Neuron (in vitro differentiated cells): ENCODE results near the gene AGRN.
A peak's percentile ranks its signal among the peaks of the same experiment; 100 is the strongest.
"Not testable (repeated sequence)": the region's sequence is repeated elsewhere in the genome, so short reads cannot be mapped to it uniquely, and the experiment has no call there.

Experiments used
- H2AFZ ChIP-seq: one replicate; pipeline ENCODE4 v1.6.1; 2013; ENCODE audit warnings: low read depth, mild to moderate bottlenecking, inconsistent platforms, low read length, moderate library complexity
- H3K27me3 ChIP-seq: one replicate; pipeline ENCODE4 v1.6.1; 2013; ENCODE audit warnings: low read length; ENCODE audit not compliant: insufficient read depth
- H3K36me3 ChIP-seq: one replicate; pipeline ENCODE4 v1.6.1; 2013; ENCODE audit warnings: low read length; ENCODE audit not compliant: insufficient read depth
- H3K4me1 ChIP-seq: one replicate; pipeline ENCODE4 v1.6.1; 2013; ENCODE audit warnings: low read length; ENCODE audit not compliant: insufficient read depth
- H3K4me3 ChIP-seq: 2 replicates; pipeline ENCODE4 v1.5.1; 2013; ENCODE audit warnings: mild to moderate bottlenecking, low read length, moderate library complexity
- H3K9me3 ChIP-seq: one replicate; pipeline ENCODE4 v1.6.1; 2013; ENCODE audit warnings: low read length

The AGRN gene

DNA sequence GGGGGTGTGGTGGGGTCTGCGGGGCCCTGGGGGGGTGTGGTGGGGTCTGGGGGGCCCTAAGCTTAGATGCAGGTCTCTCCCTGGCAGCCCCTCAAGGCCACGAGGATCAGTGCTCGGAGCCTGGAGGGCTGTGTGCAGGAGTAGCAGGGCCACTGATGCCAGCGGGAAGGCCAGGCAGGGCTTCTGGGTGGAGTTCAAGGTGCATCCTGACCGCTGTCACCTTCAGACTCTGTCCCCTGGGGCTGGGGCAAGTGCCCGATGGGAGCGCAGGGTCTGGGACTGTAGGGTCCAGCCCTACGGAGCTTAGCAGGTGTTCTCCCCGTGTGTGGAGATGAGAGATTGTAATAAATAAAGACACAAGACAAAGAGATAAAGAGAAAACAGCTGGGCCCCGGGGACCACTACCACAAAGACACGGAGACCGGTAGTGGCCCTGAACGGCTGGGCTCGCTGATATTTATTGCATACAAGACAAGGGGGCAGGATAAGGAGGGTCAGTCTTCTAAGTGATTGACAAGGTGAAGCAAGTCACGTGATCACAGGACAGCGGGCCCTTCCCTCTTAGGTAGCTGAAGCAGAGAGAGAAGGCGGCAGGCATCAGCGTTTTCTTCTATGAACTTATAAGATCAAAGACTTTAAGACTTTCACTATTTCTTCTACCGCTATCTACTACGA, 45.5 kb downstream of the AGRN start:
- Histone ChIP-seq H3K4me1 (peaks cover 35% of the 10 kb centered on the region), H3K9me3 (no peaks in the 10 kb centered on the region), H3K4me3 (no peak overlapping the region), H3K27me3 (peaks cover 43% of the 10 kb centered on the region), H3K36me3 (no peaks in the 10 kb centered on the region), H2AFZ (no peak overlapping the region)

DNA sequence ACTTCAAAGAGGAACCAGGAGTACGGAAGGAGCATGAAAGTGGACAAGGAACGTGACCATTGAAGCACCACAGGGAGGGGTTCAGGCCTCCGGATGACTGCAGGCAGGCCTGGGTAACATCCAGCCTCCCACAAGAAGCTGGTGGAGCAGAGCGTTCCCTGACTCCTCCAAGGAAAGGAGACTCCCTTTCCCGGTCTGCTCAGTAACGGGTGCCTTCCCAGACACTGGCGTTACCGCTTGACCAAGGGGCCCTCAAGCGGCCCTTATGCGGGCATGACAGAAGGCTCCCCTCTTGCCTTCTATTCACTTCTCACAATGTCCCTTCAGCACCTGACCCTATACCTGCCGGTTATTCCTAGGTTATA, 46.0 kb downstream of the AGRN start:
- not testable (repeated sequence) for H3K36me3 ChIP-seq, H3K9me3 ChIP-seq, H3K4me3 ChIP-seq, H2AFZ ChIP-seq
- H3K4me1 ChIP-seq = peaks cover 39% of the 10 kb centered on the region
- H3K27me3 ChIP-seq = peaks cover 45% of the 10 kb centered on the region

GRCh38 chr1:1066403-1067283, 46.7 kb downstream of the AGRN start:
- Histone ChIP-seq H3K4me3 (no peak overlapping the region), H3K27me3 (peaks cover 44% of the 10 kb centered on the region), H2AFZ (no peak overlapping the region), H3K4me1 (peaks cover 41% of the 10 kb centered on the region), H3K36me3 (no peaks in the 10 kb centered on the region), H3K9me3 (no peaks in the 10 kb centered on the region)

DNA sequence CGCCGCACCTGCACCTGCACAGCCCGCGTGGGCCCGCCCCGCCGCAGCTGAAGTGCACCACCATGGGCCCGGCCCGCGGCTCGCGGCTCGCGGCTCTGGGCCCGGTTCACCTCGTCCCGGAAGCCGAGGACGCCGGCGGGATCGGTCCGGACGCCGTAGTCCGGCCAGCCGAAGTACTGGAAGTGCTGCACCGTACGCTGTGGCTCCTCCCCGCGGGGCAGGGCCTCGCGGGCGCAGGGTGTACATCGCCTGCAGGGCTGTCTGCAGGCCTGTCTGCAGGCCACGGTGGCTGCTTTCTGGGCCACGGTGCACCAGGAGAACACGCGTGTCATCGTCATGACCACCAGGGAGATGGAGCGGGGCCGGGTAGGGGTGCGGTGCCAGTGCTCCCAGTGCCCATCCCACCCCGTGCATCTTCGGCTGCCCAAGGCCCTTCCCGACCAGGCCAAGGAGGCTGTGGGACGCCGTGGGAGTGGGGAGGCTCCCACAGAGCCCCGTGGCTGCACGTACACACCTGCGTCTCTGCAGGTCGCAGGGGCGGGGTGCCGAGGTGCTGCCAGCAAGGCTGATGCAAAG, 47.5 kb downstream of the AGRN start:
- peaks cover 38% of the 10 kb centered on the region for H3K4me1 ChIP-seq
- peaks cover 47% of the 10 kb centered on the region for H3K27me3 ChIP-seq
- H3K4me3 ChIP-seq = no peak overlapping the region
- H3K36me3 ChIP-seq = no peaks in the 10 kb centered on the region
- no peak overlapping the region for H2AFZ ChIP-seq
- no peaks in the 10 kb centered on the region for H3K9me3 ChIP-seq

GRCh38 chr1:1067860-1068516, 48.1 kb downstream of the AGRN start:
- Histone ChIP-seq H3K27me3 (peaks cover 48% of the 10 kb centered on the region), H2AFZ (no peak overlapping the region), H3K9me3 (no peaks in the 10 kb centered on the region), H3K36me3 (no peaks in the 10 kb centered on the region), H3K4me3 (no peak overlapping the region), H3K4me1 (peaks cover 32% of the 10 kb centered on the region)

DNA sequence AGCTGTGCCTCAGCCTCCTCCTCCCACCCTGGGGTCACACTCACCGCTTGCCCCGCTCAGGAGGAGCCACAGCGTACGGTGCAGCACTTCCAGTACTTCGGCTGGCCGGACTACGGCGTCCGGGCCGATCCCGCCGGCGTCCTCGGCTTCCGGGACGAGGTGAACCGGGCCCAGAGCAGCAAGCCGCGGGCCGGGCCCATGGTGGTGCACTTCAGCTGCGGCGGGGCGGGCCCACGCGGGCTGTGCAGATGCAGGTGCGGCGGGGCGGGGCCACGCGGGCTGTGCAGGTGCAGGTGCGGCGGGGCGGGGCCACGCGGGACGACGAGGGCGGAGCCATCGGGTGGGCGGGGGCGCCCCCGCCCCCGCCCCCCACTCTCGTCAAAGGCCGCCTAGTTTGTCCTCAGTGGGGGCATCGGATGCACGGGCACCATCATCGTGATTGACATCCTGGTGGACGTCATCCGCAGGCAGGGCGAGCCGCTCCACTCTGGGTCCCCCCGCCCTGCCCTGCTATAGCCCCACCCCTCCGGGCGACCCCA, 48.7 kb downstream of the AGRN start:
- Histone ChIP-seq H3K36me3 (no peaks in the 10 kb centered on the region), H2AFZ (no peak overlapping the region), H3K9me3 (no peaks in the 10 kb centered on the region), H3K27me3 (peaks cover 53% of the 10 kb centered on the region), H3K4me1 (peaks cover 26% of the 10 kb centered on the region), H3K4me3 (no peak overlapping the region)

- Histone ChIP-seq H3K4me3 (peak overlapping the region; percentile 49), H3K27me3 (peaks cover 59% of the 10 kb centered on the region), H3K9me3 (no peaks in the 10 kb centered on the region), H2AFZ (no peak overlapping the region), H3K36me3 (no peaks in the 10 kb centered on the region), H3K4me1 (peaks cover 22% of the 10 kb centered on the region)
Observed at GRCh38 chr1:1069056-1069710, 49.3 kb downstream of the AGRN start.

DNA sequence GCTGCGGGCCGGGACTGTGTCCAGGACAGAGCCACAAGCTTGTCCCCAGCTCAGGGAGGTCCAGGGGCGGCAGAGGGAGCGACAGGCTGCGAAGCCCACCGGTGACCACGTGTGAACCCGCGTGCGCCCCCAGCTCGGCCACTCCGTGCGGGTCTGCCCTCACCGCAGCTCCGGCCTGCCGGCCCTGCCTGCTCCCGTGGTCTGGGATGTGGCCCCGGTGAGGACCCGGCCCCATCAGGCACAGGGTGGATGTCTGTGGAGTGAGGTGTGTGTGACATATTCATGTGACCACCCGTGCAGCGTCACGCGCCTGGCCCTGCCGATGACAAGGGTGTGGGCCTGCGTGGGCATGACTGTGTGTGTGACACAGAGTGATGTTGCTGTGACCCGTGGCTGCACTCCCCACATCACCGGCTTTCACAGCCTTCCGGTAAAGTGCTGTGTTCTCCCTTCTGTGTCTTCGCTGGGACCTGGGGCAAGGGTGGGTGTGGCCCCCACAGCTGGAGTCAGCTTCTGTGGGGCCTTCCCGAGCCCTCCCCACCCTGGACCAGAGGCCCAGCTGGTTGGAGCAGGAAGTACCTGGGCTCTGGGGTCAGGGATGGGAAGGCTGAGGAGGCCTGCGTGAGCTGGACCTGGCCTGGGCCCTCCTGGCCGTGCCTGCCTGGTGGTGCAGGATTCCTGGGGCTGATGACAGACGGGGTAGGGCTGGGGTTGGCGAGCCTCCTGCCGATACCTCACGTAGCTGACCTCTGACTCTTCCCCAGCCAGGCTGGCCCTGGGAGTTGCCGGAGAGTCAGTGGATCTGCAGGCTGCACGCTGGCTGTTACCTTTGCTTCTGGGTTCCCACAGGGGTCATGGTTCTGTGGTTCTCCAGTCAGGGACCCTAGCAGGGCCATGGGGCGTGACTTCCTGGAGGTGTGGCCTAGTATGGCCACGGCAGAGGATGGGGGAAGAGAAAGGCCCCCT, 50.1 kb downstream of the AGRN start:
- Histone ChIP-seq H3K27me3 (peaks cover 67% of the 10 kb centered on the region), H3K4me3 (peak overlapping the region; percentile 49), H3K4me1 (peaks cover 17% of the 10 kb centered on the region), H3K9me3 (no peaks in the 10 kb centered on the region), H2AFZ (no peak overlapping the region), H3K36me3 (no peaks in the 10 kb centered on the region)

- H3K4me3 ChIP-seq = no peak overlapping the region
- H3K27me3 ChIP-seq = peaks cover 64% of the 10 kb centered on the region
- H3K9me3 ChIP-seq = no peaks in the 10 kb centered on the region
- H3K36me3 ChIP-seq = no peaks in the 10 kb centered on the region
- peaks cover 15% of the 10 kb centered on the region for H3K4me1 ChIP-seq
- H2AFZ ChIP-seq = no peak overlapping the region
Observed at GRCh38 chr1:1071486-1072298, 51.8 kb downstream of the AGRN start.

DNA sequence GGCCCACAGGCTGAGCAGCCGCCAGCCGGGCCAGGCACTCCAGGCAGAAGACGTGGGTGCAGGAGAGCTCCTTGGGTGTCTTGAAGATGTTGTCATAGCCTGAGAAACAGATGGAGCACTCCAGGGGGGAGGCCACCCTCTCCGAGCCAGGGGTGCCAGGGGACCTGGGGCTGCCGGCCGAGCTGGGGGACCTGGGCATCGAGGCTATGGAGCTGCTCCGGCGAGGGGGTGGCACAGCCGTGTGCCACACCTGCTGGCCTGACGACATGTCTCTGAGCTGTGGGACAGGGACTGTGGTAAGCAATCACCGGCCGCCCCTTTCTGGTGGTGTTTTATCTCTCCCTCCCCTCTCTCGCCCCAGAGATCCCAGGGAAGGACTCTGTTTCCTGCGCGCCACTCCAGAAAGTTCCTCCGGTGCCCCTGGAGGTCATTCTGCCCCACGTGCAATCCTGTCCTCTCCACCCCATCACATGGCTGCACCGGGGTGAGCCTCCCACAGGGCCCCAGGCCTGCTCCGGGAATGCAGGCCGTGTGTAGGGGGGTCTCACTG, 52.5 kb downstream of the AGRN start:
- Histone ChIP-seq H3K4me1 (peaks cover 15% of the 10 kb centered on the region), H3K4me3 (no peak overlapping the region), H3K36me3 (no peaks in the 10 kb centered on the region), H3K9me3 (no peaks in the 10 kb centered on the region), H2AFZ (no peak overlapping the region), H3K27me3 (peaks cover 61% of the 10 kb centered on the region)
